GM13977 (cell line): ENCODE measurements around the gene SLC13A4.
"Not testable (repeated sequence)": the region's sequence is repeated elsewhere in the genome, so short reads cannot be mapped to it uniquely, and the experiment has no call there.

ENCODE experiments used
- DNase-seq: peaks from one replicate; pipeline ENCODE4 v3.0.0; 2012; ENCODE audit warnings: low spot score
- CTCF ChIP-seq: IDR thresholded peaks from 2 replicates; pipeline ENCODE4 v1.5.1; 2012; ENCODE audit warnings: mild to moderate bottlenecking, control low read depth; ENCODE audit not compliant: insufficient read depth; ENCODE audit errors: extremely low read depth, missing control alignments
- in situ Hi-C: fragments of 300-500 bp; cut with MboI; formaldehyde crosslinking; loops from one replicate; pipeline ENCODE4 v1.12.0; 2022; ENCODE audit warnings: low sequenced_read_pairs, low pct_unique_long_range_greater_than_20kb, mixed read lengths, inconsistent platforms; ENCODE audit not compliant: unreplicated experiment

The SLC13A4 gene

GRCh38 chr7:135669774-135670173 lies 58.2 kb downstream of the SLC13A4 start:
- no peak for DNase-seq
- in situ Hi-C loops = loop anchor here (10.0 kb wide), 1 partner anchor 335 kb away; no protein-coding TSS in a partner anchor
- no peak for TF ChIP-seq CTCF

GRCh38 chr7:135668852-135669395 lies 59.1 kb downstream of the SLC13A4 start:
- DNase-seq, in situ Hi-C loops: not testable (repeated sequence)

- in situ Hi-C loops, DNase-seq: not testable (repeated sequence)
Measured at GRCh38 chr7:135667626-135668025, 60.4 kb downstream of the SLC13A4 start.

GRCh38 chr7:135666846-135667245 lies 61.1 kb downstream of the SLC13A4 start:
- in situ Hi-C loops = no loop called here
- DNase-seq = no peak
- TF ChIP-seq CTCF = no peak

GRCh38 chr7:135666156-135666555 lies 61.8 kb downstream of the SLC13A4 start:
- no peak for DNase-seq
- in situ Hi-C loops = no loop called here
- TF ChIP-seq CTCF = no peak

GRCh38 chr7:135665042-135665441 lies 62.9 kb downstream of the SLC13A4 start:
- in situ Hi-C loops = no loop called here
- no peak for TF ChIP-seq CTCF
- no peak for DNase-seq

GRCh38 chr7:135664046-135664589 lies 63.9 kb downstream of the SLC13A4 start:
- in situ Hi-C loops = no loop called here
- TF ChIP-seq CTCF = no peak
- no peak for DNase-seq
